HCT116 (cell line): ENCODE results near the gene HGF.

Experiments
- ATF3 ChIP-seq: IDR thresholded peaks from 2 replicates; pipeline ENCODE4 v1.6.1; 2012
- CTCF ChIP-seq, 3 experiments: fragments of 200-600 bp in 1 of 3; sonication (generic) in 1 of 3; IDR thresholded peaks in 2 of 3; conservative IDR thresholded peaks in 1 of 3; 2 replicates each; pipeline ENCODE4 v1.5.1; 2012 to 2017; ENCODE audit warnings: low read depth in 2 of 3, low read length in 2 of 3, antibody characterized with exemption in 1 of 3, borderline replicate concordance in 1 of 3, control low read depth in 1 of 3, mild to moderate bottlenecking in 1 of 3, mixed read lengths in 1 of 3, mixed run types in 1 of 3, moderate library complexity in 1 of 3; ENCODE audit not compliant: insufficient read depth in 1 of 3
- EGR1 ChIP-seq: IDR thresholded peaks from 2 replicates; pipeline ENCODE4 v1.6.1; 2012; ENCODE audit warnings: low read depth
- FOSL1 ChIP-seq: IDR thresholded peaks from 2 replicates; pipeline ENCODE4 v1.6.1; 2012; ENCODE audit warnings: low read depth
- REST ChIP-seq: IDR thresholded peaks from 2 replicates; pipeline ENCODE4 v1.6.1; 2012; ENCODE audit warnings: low read depth

GRCh38 chr7:81779706-81780105 lies 9.9 kb upstream of the HGF start:
- TF ChIP-seq CTCF (IDR thresholded peaks at IDR 0.05 in 2 of 3, conservative IDR thresholded peaks at IDR 0.05 in 1 of 3; ENCODE audit: borderline replicate concordance in 1 of 3, insufficient read depth in 1 of 3, low read depth in 2 of 3, low read length in 2 of 3) (no peak), ATF3 (no peak), REST (no peak), EGR1 (no peak), FOSL1 (no peak)
